ENCODE results near the gene UPP2.

Gene UPP2

GRCh38 chr2:158129037-158129436 lies 27.4 kb downstream of the UPP2 start:
- no peak for TF ChIP-seq CTCF (IDR thresholded peaks at IDR 0.05; ENCODE audit: extremely low read depth, missing control alignments)
- no peak for DNase-seq (ENCODE audit: low spot score)

- no peak for TF ChIP-seq CTCF (IDR thresholded peaks at IDR 0.05; ENCODE audit: extremely low read depth, missing control alignments)
- no peak for DNase-seq (ENCODE audit: low spot score)
These were observed 29.3 kb downstream of the UPP2 start for GRCh38 chr2:158130832-158131473.

- no peak for DNase-seq (ENCODE audit: low spot score)
- no peak for TF ChIP-seq CTCF (IDR thresholded peaks at IDR 0.05; ENCODE audit: extremely low read depth, missing control alignments)
These were observed 29.8 kb downstream of the UPP2 start for GRCh38 chr2:158131483-158131912.

DNA sequence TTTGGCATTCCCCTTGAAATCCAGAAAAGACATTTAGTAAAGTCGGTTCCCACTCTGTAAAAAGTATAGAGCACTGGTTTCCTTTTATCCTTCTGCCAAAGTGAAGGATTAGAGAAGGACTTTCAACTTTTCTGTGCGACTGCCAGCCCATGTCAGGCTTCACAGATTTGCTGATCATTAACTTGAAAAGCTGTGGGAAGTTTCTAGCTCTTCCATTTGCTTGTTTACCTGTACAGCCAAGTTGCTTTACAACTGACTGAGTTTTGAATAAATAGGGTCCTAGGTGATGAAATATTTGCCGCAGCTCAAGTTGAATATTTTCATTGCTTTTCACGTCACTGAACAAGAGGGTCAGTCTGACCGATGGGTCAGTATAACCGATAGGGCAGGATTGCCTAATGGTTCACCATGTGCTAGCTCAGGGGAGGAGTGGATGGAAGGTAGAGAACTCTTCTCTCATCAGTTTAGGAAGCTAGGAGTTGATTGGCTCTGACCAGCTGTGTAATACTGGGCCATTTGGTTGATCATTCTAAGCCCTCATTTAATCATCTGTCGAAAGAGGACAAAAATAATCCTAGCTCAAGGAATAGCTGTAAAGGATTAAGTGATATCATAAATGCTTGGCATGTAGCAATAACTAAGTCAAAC lies 30.4 kb downstream of the UPP2 start:
- DNase-seq (ENCODE audit: low spot score): no peak
- no peak for TF ChIP-seq CTCF (IDR thresholded peaks at IDR 0.05; ENCODE audit: extremely low read depth, missing control alignments)

GRCh38 chr2:158134055-158134454 lies 32.4 kb downstream of the UPP2 start:
- no peak for DNase-seq (ENCODE audit: low spot score)
- no peak for TF ChIP-seq CTCF (IDR thresholded peaks at IDR 0.05; ENCODE audit: extremely low read depth, missing control alignments)

DNA sequence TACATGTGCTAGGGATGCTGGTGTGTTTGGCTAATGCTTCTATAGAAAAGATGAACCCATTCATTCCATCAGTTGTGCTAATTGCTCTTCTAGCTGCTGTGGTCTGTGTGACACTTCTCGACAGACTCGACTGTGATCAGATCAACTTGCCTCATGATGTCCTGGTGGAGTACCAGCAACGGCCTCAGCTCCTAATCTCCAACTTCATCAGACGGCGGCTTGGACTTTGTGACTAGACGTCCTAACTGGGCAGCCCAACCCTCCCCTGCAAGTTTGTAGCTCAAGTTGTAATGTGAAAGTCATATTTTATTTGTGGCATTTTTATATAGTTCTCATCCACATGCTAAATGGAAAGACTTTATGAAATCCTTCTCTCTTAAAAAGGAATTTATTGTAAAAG lies 33.0 kb downstream of the UPP2 start:
- no peak for DNase-seq (ENCODE audit: low spot score)
- TF ChIP-seq CTCF (IDR thresholded peaks at IDR 0.05; ENCODE audit: extremely low read depth, missing control alignments): no peak

GRCh38 chr2:158135096-158135495 lies 33.4 kb downstream of the UPP2 start:
- DNase-seq (ENCODE audit: low spot score): no peak
- no peak for TF ChIP-seq CTCF (IDR thresholded peaks at IDR 0.05; ENCODE audit: extremely low read depth, missing control alignments)
